Measurements from ENCODE around the gene LOC101059915.
"Not testable (repeated sequence)": the region's sequence is repeated elsewhere in the genome, so short reads cannot be mapped to it uniquely, and the experiment has no call there.

The LOC101059915 gene

DNA sequence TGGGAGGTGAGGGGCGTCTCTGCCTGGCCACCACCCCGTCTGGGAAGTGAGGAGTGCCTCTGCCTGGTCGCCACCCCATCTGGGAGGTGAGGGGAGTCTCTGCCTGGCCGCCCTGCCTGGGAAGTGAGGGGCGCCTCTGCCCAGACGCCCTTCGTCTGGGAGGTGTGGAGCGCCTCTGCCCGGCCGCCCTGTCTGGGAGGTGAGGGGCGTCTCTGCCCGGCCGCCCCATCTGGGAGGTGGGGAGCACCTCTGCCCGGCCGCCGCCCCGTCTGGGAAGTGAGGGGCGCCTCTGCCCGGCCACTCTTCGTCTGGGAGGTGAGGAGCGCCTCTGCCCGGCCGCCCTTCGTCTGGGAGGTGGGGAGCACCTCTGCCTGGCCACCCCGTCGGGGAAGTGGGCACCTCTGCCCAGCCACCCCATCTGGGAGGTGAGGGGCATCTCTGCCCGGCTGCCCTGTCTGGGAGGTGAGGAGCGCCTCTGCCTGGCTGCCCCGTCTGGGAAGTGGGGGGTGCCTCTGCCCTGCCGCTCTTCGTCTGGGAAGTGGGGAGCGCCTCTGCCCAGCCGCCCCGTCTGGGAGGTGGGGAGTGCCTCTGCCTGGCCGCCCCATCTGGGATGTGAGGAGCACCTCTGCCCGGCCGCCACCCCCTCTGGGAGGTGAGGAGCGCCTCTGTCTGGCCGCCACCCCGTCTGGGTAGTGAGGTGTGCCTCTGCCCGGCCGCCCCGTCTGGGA is 8.9 kb downstream of the LOC101059915 start:
- DNase-seq: not testable (repeated sequence)

DNA sequence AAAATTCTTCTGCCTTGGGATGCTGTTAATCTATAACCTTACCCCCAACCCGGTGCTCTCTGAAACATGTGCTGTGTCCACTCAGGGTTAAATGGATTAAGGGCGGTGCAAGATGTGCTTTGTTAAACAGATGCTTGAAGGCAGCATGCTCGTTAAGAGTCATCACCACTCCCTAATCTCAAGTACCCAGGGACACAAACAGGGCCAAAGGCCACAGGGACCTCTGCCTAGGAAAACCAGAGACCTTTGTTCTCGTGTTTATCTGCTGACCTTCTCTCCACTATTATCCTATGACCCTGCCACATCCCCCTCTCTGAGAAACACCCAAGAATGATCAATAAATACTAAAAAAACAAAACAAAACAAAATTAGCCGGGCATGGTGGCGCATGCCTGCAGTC is 9.8 kb downstream of the LOC101059915 start:
- DNase-seq: not testable (repeated sequence)

DNA sequence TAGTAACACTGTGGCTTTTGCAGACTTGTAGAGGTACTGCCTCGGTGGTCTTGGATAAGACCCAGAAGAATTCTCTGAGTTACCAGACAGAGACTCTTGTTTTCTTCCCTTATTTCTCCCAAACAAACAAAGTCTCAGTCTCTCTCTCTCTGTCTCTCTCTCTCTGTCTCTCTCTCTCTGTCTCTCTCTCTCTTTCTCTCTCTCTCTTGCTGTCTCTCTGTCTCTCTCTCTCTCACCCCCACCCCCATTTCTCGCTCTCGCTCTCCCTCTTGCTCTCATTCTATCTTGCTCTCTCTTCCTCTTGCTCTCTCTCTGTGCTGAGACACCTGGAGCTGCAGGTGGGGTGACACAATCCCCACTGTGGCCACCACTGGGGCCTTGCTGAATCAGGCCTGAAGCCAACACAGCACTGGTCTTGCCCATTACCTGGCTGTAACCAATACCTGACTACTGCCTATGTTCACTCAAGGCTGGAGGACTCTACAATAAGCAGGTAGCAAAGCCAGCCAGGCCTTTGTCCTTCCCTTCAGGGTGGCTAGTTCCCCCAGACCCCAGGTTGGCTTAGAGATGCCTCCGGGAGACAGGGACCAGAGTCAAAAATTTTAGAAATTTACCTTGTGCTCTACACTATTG is 12.3 kb downstream of the LOC101059915 start:
- DNase-seq: no peak

DNA sequence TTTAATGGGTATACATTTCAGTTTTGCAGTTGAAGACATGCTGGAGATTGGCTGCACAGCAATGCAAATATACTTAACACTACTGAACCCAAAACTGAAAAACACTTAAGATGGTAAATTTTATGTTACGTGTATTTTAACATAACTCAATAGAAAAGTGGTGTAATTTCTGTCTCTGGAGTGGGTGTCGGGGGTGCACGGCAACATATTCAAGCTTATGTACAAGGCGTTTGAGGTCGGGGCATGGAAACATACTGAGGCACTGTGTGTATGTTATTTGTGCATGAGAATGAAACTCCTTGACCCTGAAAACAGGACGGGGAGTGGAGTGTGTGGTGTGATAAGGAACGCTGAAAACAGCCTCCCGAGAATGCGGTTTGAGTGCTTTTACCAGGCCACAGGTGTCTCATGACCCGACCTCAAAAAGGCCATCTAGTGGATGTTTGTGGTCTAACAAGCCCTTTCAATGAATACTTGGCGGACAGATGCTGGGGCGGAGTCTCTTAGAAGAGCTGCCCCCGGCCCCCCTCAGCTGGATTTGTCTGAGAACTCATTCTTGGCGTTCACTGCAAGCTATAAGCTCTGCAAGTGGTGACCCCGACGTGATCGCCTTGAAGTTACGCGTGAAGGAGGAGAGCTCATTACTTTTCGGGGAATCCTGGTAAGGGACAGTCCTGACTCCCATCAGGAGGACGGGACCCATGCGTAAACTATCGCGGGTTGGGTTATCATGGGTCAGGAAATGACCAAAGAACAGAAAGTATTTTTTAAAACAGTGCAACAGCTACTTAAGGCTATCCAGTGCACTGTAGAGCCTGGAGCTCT is 29.5 kb downstream of the LOC101059915 start:
- DNase-seq: not testable (repeated sequence)

DNA sequence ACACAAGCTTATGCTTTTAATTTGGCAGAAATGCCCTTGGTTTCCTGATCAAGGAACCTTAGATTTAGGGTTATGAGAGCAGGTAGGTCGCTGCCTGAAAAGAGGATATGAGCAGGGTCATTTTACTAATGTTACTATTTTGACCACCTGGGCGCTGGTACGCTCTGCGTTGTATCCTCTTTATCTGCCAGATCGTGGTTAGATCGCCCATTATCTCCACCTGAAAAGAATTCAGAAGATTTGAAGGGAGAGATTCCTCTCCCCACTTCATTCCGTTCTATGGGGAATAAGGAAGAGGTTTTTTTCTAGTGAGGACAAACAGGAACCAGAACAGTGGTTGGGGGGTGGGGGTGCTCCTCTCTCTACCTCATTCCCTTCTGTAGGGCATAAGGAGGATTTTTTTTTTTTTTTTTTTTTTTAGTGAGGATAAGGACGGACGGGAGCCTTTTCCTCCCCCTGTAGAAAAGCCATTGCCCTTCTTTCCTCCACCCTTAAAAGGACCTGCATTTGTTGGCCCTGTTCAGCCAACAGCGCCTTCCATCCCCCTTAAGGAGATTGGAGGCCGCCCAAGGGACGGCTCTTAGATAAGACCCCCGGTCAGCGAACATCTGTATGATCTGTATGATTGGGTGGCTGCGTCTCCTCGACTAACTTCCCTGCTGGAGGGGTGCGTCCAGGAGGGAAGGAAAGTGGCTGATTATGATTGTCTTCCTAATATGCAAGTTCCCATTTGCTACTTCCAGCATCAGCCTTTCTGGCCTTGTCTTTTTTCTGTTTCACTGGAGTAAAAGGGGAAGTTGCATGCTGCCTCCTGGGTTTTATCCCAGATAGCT is 30.3 kb downstream of the LOC101059915 start:
- DNase-seq: not testable (repeated sequence)

DNA sequence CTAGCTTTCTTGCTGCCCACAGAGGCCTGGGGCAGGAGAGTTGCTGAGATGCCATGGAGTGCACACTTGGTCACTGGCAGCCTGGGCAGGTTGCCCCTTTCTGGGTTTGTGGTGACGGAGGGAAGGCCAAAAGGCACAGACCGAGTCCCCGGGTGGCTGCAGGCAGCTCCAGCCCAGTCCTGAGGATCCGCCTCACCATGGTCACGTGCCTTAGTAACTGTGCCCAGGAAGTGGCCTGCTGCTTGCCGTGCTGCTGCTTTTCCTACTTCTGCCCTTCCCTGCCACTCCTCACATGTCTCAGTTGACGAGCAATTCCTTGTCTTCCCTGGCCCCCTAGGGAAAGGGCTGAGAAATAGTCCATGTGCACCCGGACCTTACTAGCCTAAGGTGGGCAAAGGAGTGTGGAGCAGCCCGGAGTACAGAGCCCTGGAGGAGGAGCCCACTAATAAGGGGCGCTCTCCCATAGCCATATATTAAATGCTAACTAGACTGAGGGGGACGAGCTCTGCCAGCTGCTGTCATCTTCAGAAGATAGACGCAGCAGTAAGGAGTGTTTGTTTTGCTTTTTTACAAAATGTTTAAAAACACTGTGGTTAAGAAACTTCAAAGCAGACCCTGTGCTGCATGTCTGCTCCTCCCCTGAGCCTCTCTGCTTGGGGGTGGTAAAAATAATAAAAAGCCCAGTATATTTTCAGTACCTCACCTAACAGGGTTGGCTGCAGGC is 31.1 kb downstream of the LOC101059915 start:
- DNase-seq: not testable (repeated sequence)

DNA sequence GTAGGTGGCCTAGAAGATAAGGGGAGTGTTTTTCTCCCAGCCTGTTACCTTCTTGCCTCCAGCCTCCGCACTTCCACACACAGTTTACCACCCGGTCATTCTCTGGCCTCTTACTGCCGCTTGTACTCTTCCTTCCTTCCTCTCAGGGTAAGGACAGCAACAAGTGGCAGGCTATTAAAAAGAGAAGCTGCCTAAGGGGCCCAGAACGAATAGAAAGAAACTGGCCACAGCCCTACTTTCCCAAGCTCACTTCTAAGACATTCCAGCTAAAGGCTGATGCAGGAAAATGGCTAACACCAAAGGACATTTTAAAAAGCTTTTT is 31.6 kb downstream of the LOC101059915 start:
- DNase-seq: not testable (repeated sequence)

DNA sequence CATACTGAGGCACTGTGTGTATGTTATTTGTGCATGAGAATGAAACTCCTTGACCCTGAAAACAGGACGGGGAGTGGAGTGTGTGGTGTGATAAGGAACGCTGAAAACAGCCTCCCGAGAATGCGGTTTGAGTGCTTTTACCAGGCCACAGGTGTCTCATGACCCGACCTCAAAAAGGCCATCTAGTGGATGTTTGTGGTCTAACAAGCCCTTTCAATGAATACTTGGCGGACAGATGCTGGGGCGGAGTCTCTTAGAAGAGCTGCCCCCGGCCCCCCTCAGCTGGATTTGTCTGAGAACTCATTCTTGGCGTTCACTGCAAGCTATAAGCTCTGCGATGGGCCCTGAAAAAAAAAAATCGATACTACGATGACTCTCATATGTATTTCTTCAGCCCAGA is 35.5 kb downstream of the LOC101059915 start:
- DNase-seq: not testable (repeated sequence)

DNA sequence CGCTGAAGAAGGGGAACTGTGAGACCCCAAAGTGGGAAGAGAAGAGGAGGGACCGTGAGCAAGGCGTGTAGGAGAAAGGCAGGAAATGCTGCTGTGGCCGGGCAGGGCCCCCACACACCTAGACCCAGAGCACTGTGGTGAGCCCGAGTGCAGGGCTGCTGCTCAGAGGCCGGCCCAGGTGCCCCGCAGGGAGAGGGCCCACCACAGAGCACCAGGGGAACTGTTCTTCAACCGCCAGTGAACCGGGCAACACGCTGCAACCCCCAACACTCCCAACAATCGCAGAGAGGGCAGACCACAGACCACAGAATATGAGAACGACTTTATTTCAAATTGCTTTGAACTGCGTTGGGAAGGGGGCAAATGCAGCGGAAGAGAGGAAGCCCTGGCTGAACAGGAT is 46.7 kb downstream of the LOC101059915 start:
- DNase-seq: not testable (repeated sequence)

DNA sequence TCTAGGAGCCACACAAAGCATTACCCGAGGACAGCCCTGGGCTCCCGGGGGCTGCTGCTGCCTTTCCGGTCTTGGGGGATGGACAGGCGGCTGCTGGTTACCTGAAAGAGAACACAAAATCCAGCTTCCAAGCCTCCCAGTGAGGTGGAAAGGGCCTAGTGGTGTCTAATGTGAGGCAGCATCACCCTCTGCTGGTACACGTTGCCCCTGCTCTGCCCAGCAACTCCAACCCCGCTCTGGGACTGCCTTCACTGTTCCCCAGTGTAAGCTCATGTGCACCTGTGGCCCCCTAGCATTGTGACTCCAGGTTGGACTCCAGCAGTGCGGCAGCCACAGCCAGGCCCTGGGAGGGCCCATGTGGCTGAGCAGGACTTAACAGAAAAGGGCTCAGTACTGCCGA is 48.2 kb downstream of the LOC101059915 start:
- not testable (repeated sequence) for DNase-seq

DNA sequence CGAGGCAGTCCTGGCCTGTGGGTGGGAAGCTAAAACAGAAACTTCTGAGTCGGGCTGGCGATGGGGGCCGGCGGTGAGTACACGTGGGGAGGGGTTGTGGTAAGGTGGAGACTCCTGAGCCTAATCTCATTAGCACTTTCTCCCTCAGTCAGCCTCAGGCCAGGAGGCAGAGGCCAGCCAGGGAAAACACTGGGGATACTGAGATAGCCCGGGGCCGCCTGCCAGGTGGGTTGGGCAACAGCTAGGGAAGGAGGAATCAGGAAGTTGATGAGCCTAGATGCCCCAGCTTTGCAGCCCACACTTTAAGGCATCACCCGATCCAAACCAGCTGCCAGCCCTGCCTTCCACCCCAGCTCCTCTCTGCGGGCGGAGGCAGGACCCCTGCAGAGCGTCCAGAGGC is 49.0 kb downstream of the LOC101059915 start:
- DNase-seq: not testable (repeated sequence)

DNA sequence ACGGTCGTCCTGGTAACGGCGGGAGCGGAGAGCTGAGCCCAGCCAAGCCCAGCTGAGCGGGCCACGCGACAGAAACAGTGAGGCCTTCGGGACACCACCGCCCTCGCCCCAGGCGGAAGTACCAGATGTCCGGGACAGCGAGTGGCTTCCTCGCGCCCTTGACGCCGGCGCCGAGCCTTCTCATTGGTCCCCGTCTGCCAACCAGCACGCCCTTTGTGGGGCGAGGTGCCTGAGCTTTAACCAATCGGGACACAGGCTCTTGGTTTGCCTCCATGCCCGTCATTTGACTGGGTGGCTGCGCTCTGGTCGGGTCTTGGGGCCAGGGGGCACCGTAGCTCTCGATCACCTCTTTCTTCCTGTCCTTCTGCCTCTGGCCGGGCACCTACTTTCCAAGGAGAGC is 50.8 kb downstream of the LOC101059915 start, which contains the start of gene CXorf49:
TSS of gene CXorf49 (minus strand) at position 101 of the 400 bp plus-strand sequence. CDS start 134 bp downstream, outside the sequence.
- not testable (repeated sequence) for DNase-seq

DNA sequence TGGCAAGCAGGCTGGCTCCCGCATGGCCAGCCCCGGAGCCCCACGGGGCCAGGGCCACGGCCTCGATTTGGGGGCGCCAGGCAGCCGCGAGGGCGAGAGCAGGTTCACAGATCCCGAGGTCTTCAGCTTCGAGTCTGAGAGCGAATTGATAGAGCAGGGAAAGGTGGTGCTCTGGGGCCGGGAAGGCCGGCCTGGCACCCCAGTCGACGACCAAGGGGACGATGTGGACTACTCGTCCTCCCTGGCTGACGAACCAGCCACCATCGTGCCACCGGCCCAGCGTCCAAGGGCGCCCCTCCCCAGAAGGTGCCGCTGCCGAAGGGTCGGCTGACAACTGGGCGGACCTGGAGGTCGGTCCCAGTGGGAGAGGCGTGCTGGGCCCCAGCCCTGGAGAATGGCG is 51.8 kb downstream of the LOC101059915 start:
- DNase-seq: not testable (repeated sequence)

DNA sequence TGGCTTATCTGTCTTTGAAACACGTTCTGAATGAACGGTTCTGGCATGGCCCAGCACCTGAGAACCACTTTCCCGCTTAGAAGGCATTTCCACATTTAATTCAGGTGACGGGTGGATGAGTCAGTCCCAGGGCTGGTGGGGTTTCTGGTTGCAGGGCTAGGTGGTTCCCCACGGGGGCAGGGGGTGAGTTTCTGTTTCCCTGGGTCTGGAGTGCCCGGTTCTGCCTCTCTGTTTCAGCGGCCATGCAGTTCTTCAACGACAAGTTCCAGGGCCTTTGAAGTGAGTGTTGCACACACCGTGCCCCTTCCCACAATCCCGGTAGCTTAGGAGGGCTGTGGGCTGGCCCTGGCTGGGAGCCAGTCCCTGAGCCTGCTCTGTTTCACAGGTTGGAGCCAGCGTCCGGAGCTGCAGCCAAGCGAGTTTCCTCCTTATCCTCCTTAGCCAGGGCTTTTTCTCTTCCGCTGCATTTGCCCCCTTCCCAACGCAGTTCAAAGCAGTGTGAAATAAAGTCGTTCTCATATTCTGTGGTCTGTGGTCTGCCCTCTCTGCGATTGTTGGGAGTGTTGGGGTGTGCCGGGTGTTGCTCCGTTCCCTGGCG is 53.0 kb downstream of the LOC101059915 start:
- not testable (repeated sequence) for DNase-seq

Data from NCI-H1694 treated with DMSO at 0.1 percent for 48 hours (cell line).